Trophoblast cell (in vitro differentiated cells and primary cell): ENCODE data around the gene RTL1.

Experiments used
- DNase-seq, 2 donors: peaks; one replicate each; pipeline ENCODE4 v3.0.0-alpha.2; 2016
- H2AFZ ChIP-seq: 2 replicates; pipeline ENCODE4 v1.6.1; 2013; ENCODE audit warnings: low read length, moderate library complexity, mild to moderate bottlenecking; ENCODE audit not compliant: insufficient read depth, poor library complexity
- H2AK5ac ChIP-seq: 2 replicates; pipeline ENCODE4 v1.6.1; 2013; ENCODE audit warnings: mild to moderate bottlenecking, low read length
- H2BK120ac ChIP-seq: 2 replicates; pipeline ENCODE4 v1.6.1; 2013; ENCODE audit warnings: low read length, mild to moderate bottlenecking, moderate library complexity; ENCODE audit not compliant: insufficient read depth, poor library complexity
- H2BK12ac ChIP-seq: 2 replicates; pipeline ENCODE4 v1.6.1; 2013; ENCODE audit warnings: mild to moderate bottlenecking, low read length, moderate library complexity
- H2BK5ac ChIP-seq: 2 replicates; pipeline ENCODE4 v1.6.1; 2013; ENCODE audit warnings: low read length, low read depth, moderate library complexity, mild to moderate bottlenecking; ENCODE audit not compliant: poor library complexity
- H3K14ac ChIP-seq: 2 replicates; pipeline ENCODE4 v1.6.1; 2013; ENCODE audit warnings: mild to moderate bottlenecking, low read length
- H3K18ac ChIP-seq: 2 replicates; pipeline ENCODE4 v1.6.1; 2013; ENCODE audit warnings: mild to moderate bottlenecking, low read length
- H3K23ac ChIP-seq: 2 replicates; pipeline ENCODE4 v1.6.1; 2013; ENCODE audit warnings: low read length
- H3K27ac ChIP-seq: 2 replicates; pipeline ENCODE4 v1.5.1; 2013; ENCODE audit warnings: low read depth, mild to moderate bottlenecking, inconsistent platforms, low read length, moderate library complexity
- H3K27me3 ChIP-seq: 2 replicates; pipeline ENCODE4 v1.6.1; 2013; ENCODE audit warnings: inconsistent platforms, mild to moderate bottlenecking, low read length, moderate library complexity; ENCODE audit not compliant: insufficient read depth
- H3K36me3 ChIP-seq, 2 experiments: 1 replicate in 1 of 2; 2 replicates in 1 of 2; pipeline ENCODE4 v1.6.1; 2013; ENCODE audit warnings: low read length in 2 of 2, mild to moderate bottlenecking in 2 of 2, moderate library complexity in 1 of 2; ENCODE audit not compliant: insufficient read depth in 2 of 2, control insufficient read depth in 1 of 2
- H3K4ac ChIP-seq: 2 replicates; pipeline ENCODE4 v1.6.1; 2013; ENCODE audit warnings: low read depth, mild to moderate bottlenecking, low read length, moderate library complexity
- H3K4me1 ChIP-seq, 2 experiments: 1 replicate in 1 of 2; 2 replicates in 1 of 2; pipeline ENCODE4 v1.6.1; 2013; ENCODE audit warnings: low read length in 2 of 2, mild to moderate bottlenecking in 2 of 2, moderate library complexity in 1 of 2; ENCODE audit not compliant: insufficient read depth in 2 of 2, control insufficient read depth in 1 of 2
- H3K4me2 ChIP-seq: 2 replicates; pipeline ENCODE4 v1.6.1; 2013; ENCODE audit warnings: inconsistent platforms, mild to moderate bottlenecking, low read length, moderate library complexity
- H3K4me3 ChIP-seq: 2 replicates; pipeline ENCODE4 v1.5.1; 2013; ENCODE audit warnings: mild to moderate bottlenecking, low read depth, low read length, inconsistent platforms
- H3K79me1 ChIP-seq: one replicate; pipeline ENCODE4 v1.6.1; 2013; ENCODE audit warnings: low read length
- H3K79me2 ChIP-seq: 2 replicates; pipeline ENCODE4 v1.6.1; 2013; ENCODE audit warnings: low read length, mild to moderate bottlenecking; ENCODE audit not compliant: control insufficient read depth, insufficient read depth, poor library complexity
- H3K9ac ChIP-seq: 2 replicates; pipeline ENCODE4 v1.6.1; 2013; ENCODE audit warnings: mild to moderate bottlenecking, low read length
- H3K9me3 ChIP-seq: 2 replicates; pipeline ENCODE4 v1.6.1; 2013; ENCODE audit warnings: low read depth, mild to moderate bottlenecking, control low read depth, inconsistent platforms, low read length; ENCODE audit not compliant: insufficient read depth
- H4K12ac ChIP-seq: 2 replicates; pipeline ENCODE4 v1.6.1; 2013; ENCODE audit warnings: low read depth, mild to moderate bottlenecking, low read length, moderate library complexity
- H4K8ac ChIP-seq: 2 replicates; pipeline ENCODE4 v1.6.1; 2013; ENCODE audit warnings: low read depth, mild to moderate bottlenecking, low read length, moderate library complexity
- H4K91ac ChIP-seq: one replicate; pipeline ENCODE4 v1.6.1; 2013; ENCODE audit warnings: low read depth, mild to moderate bottlenecking, low read length, moderate library complexity
- WGBS: extraction: QIAGEN DNeasy Blood & Tissue Kit; methylation state at CpG from one replicate; pipeline ENCODE4 v1.1.7; 2013; ENCODE audit warnings: missing lambda C conversion rate; ENCODE audit not compliant: insufficient read length, insufficient coverage; ENCODE audit errors: extremely low coverage; 5-methylcytosine and 5-hydroxymethylcytosine counted together

The RTL1 gene

DNA sequence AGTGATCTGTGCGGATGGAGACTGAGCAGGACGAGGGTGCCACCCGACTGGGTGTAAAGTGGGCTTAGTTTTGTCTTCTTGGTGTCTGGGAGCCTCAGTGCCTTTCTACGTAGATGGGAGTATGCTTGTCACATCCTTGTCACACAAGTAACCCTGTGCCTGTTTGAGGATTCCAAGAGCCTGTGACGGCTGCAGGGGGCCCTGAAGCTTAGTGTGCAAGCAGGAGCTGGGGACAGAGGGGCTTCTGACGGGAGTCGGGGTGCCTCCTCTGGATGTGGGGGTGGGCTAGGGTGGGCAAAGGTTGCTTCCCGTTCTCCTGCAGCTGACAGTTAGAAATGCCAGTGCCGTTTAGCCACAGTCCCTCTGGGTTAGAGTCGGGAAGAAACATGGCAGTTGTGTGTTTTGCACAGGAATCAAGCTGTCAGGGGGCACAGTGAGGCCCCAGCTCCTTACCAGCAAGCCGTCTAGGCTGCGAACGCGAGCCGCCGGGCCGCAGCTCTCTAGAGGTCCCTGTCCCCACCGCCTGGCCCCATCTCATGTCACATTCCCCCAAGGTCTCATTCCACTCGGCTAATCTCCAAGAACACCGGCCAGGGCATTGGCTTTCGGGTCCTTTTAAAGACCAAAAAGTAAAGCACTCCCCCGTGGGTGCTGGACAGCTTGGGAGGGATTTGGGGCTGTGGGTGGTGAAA lies 7.0 kb downstream of the RTL1 start:
- no peak overlapping the region for H4K12ac ChIP-seq
- H3K18ac ChIP-seq = no peak overlapping the region

DNA sequence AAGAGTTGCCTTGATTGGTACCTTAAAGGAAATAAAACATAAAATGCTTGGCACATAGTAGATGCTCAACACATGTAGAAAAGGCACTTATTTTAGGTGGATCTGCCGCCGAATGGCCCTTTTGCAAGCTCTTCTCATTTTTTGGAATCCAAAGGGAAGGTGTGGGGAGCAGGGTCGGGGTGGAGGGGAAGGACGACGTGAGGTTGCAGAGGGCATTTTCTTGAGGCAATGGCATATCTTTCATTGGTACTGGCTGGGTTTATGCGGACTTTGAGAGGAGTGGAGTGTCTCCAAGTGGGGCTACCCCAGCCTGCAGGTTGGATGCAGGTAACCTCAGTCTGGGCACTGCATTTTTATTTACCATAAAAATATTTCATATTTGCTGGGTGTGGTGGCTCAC lies 8.1 kb downstream of the RTL1 start:
- Histone ChIP-seq H3K4ac (no peak overlapping the region), H3K4me3 (no peak overlapping the region)

More for the DNA sequence above, 7.0 kb downstream of the RTL1 start:
- no peak overlapping the region for H3K4me3 ChIP-seq
- no peak overlapping the region for H2BK5ac ChIP-seq
- no peak overlapping the region for H3K14ac ChIP-seq
- peaks cover 3% of the 10 kb centered on the region for H3K27me3 ChIP-seq
- no peak overlapping the region for H3K27ac ChIP-seq
- no peak overlapping the region for H3K4me2 ChIP-seq
- H3K79me1 ChIP-seq = no peaks in the 10 kb centered on the region
- H2BK120ac ChIP-seq = no peak overlapping the region
- H2AFZ ChIP-seq = no peak overlapping the region
- no peaks in the 10 kb centered on the region for H3K79me2 ChIP-seq
- H3K4ac ChIP-seq = no peak overlapping the region
- H4K8ac ChIP-seq = no peak overlapping the region
- H2BK12ac ChIP-seq = no peak overlapping the region
- peaks cover 3 to 6% of the 10 kb centered on the region in 2 experiments for H3K4me1 ChIP-seq
- H3K36me3 ChIP-seq = no peaks in the 10 kb centered on the region
- no peak overlapping the region for H2AK5ac ChIP-seq
- no peak overlapping the region for H4K91ac ChIP-seq
- peaks cover 2% of the 10 kb centered on the region for H3K9me3 ChIP-seq
- no peak overlapping the region for H3K23ac ChIP-seq
- H3K9ac ChIP-seq = no peak overlapping the region
- no CpG with 5 or more reads among the region's 22 CpGs for WGBS
- no peak for DNase-seq

DNA sequence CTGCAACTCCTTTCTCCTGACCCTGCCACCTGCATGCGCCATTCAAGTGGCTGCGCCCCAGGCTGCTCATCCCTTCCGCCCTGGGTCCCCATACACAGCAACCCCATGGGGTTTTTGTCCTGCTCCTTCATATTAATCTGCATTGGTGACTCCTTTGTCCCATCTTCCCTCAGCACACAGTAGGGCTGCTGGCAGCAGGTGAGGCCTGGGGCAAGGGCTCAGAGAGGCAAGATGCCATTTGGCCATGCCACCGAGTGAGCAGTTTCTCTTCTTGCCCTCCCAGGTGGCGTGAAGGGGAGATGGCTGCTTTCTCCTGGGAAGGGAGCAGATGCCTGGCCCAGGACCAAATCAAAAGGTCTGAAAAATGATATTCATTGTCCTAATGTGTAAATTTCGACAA lies 9.1 kb downstream of the RTL1 start:
- DNase-seq = no peak
- no peak overlapping the region for H2BK12ac ChIP-seq
- H2BK5ac ChIP-seq = no peak overlapping the region
- no peak overlapping the region for H3K4me2 ChIP-seq
- H3K9me3 ChIP-seq = no peaks in the 10 kb centered on the region
- no peaks in the 10 kb centered on the region for H3K79me2 ChIP-seq
- no peaks in the 10 kb centered on the region for H3K79me1 ChIP-seq
- H3K14ac ChIP-seq = no peak overlapping the region
- H2AFZ ChIP-seq = no peak overlapping the region
- no peak overlapping the region for H3K4ac ChIP-seq
- H3K36me3 ChIP-seq = no peaks in the 10 kb centered on the region
- no peaks in the 10 kb centered on the region for H3K4me1 ChIP-seq
- no peak overlapping the region for H4K12ac ChIP-seq
- H3K27ac ChIP-seq = no peak overlapping the region
- no peak overlapping the region for H4K91ac ChIP-seq
- no peak overlapping the region for H3K18ac ChIP-seq
- no peak overlapping the region for H3K9ac ChIP-seq
- H2BK120ac ChIP-seq = no peak overlapping the region
- H4K8ac ChIP-seq = no peak overlapping the region
- H2AK5ac ChIP-seq = no peak overlapping the region
- H3K23ac ChIP-seq = no peak overlapping the region
- H3K4me3 ChIP-seq = no peak overlapping the region
- WGBS = no CpG with 5 or more reads among the region's 6 CpGs
- H3K27me3 ChIP-seq = peaks cover 2% of the 10 kb centered on the region

More for the DNA sequence above, 8.1 kb downstream of the RTL1 start:
- no peak for DNase-seq
- Histone ChIP-seq H3K27ac (no peak overlapping the region), H3K79me1 (no peaks in the 10 kb centered on the region), H3K9me3 (no peaks in the 10 kb centered on the region), H3K18ac (no peak overlapping the region), H4K12ac (no peak overlapping the region), H3K23ac (no peak overlapping the region), H3K27me3 (peaks cover 3% of the 10 kb centered on the region), H2AFZ (no peak overlapping the region), H3K79me2 (no peaks in the 10 kb centered on the region), H3K4me1 (peaks cover 1 to 3% of the 10 kb centered on the region in 2 experiments), H3K36me3 (no peaks in the 10 kb centered on the region), H3K9ac (no peak overlapping the region), H2AK5ac (no peak overlapping the region), H2BK5ac (no peak overlapping the region), H4K91ac (no peak overlapping the region), H2BK12ac (no peak overlapping the region), H3K4me2 (no peak overlapping the region), H4K8ac (no peak overlapping the region), H2BK120ac (no peak overlapping the region), H3K14ac (no peak overlapping the region)
- no CpG with 5 or more reads among the region's 6 CpGs for WGBS

DNA sequence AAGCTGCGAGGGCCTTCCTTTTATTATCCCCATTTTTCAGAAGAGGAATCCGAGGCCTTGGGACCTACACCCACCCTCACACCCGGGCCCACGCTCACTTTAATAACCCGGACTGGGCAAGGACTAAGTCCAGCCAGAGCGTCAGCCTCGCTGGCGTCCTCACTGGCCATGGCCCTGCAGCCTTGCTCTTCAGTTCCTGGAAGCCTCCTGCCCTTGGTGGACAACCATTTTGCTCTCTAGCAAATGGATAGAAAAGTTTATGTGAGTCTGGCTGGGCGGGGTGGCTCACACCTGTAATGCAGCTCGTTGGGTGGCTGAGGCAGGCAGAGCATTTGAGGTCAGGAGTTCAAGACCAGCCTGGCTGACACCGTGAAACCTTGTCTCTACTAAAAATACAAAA lies 9.8 kb downstream of the RTL1 start:
- no CpG with 5 or more reads among the region's 11 CpGs for WGBS
- Histone ChIP-seq H3K4me1 (no peaks in the 10 kb centered on the region), H2AK5ac (no peak overlapping the region), H2BK120ac (no peak overlapping the region), H3K27me3 (no peaks in the 10 kb centered on the region), H2BK12ac (no peak overlapping the region), H3K4ac (no peak overlapping the region), H3K9ac (no peak overlapping the region), H3K27ac (no peak overlapping the region), H4K91ac (no peak overlapping the region), H3K18ac (no peak overlapping the region), H3K79me2 (no peaks in the 10 kb centered on the region), H3K36me3 (no peaks in the 10 kb centered on the region), H2BK5ac (no peak overlapping the region), H3K79me1 (no peaks in the 10 kb centered on the region), H3K4me2 (no peak overlapping the region), H3K9me3 (no peaks in the 10 kb centered on the region), H4K8ac (no peak overlapping the region), H4K12ac (no peak overlapping the region), H3K14ac (no peak overlapping the region), H3K4me3 (no peak overlapping the region), H2AFZ (no peak overlapping the region), H3K23ac (no peak overlapping the region)
- no peak for DNase-seq
